Measurements from ENCODE around the gene PGLYRP3. TPM values are rescaled to one million over a fixed set of nuclear protein-coding genes. Genes with fewer than 3 reads are reported as not detected.
A peak's percentile ranks its signal among the peaks of the same experiment; 100 is the strongest.

Gene PGLYRP3
- not detected in 2 replicates for total RNA-seq (2011; cell fraction: chromatin; rRNA removed; ENCODE audit: low replicate concordance)
- not detected in 2 replicates for total RNA-seq (2011; cell fraction: nucleolus; rRNA removed)
- total RNA-seq (2011; cell fraction: nucleoplasm; rRNA removed): not detected in 2 replicates
- not detected in 2 replicates for total RNA-seq (2014; rRNA removed)
- not detected in 2 replicates for total RNA-seq (2014; rRNA removed; fragmentation: Illumina TruSeq; extraction: Trizol)
- not detected in 2 replicates for total RNA-seq (2015; rRNA removed; fragmentation: Illumina TruSeq; extraction: Trizol)
- total RNA-seq (2021): not detected in 2 replicates
- not detected in 2 replicates for polyA plus RNA-seq (2011; rRNA removed)
- not detected in 2 replicates for polyA plus RNA-seq (2011; cell fraction: cytosol; rRNA removed)
- not detected in 2 replicates for polyA plus RNA-seq (2011; cell fraction: nucleus; rRNA removed)
- 0.11 TPM in 1 of 2 replicates, not detected in the other for polyA plus RNA-seq (2012)
- not detected in 2 replicates for polyA plus RNA-seq (2014; fragmentation: Illumina TruSeq; extraction: Trizol)
- polyA plus RNA-seq (2014; fragmentation: Nextera tagmentation; extraction: Ambion mirVana): not detected
- polyA plus RNA-seq (2014; rRNA removed): not detected in 2 replicates
- polyA minus RNA-seq (2011; rRNA and poly(A)+ RNA removed): not detected in 2 replicates
- not detected in 2 replicates for polyA minus RNA-seq (2011; cell fraction: cytosol; rRNA and poly(A)+ RNA removed)
- not detected in 2 replicates for polyA minus RNA-seq (2011; cell fraction: nucleus; rRNA and poly(A)+ RNA removed)
- not detected for Bru-seq, nascent RNA
- percentile 7 among the genes with signal in this experiment for BruChase-seq, experiment 1, labeled RNA remaining after a 2-hour chase
- not detected for BruChase-seq, experiment 2, labeled RNA remaining after a 6-hour chase
- long read RNA-seq, experiment 1: 0 reads
- long read RNA-seq, experiment 2: 0 reads
- long read RNA-seq, experiment 3: 0 reads

GRCh38 chr1:153312570-153313186, at the start of gene PGLYRP3:
Gene PGLYRP3, minus strand, starts transcription at chr1:153312952. Its CDS starts 2,287 bp downstream, at chr1:153310665.
- H3K36me3 ChIP-seq (ENCODE audit: control insufficient read depth, insufficient read depth, low read length): no peaks in the 10 kb centered on the region
- H4K20me1 ChIP-seq (replicated peaks; ENCODE audit: control insufficient read depth, insufficient read depth, low read length): no peaks in the 10 kb centered on the region
- peak in 1 of 4 experiments; percentile 34 for DNase-seq (ENCODE audit: extremely low read depth in 1 of 4, low spot score in 3 of 4)
- H3K9ac ChIP-seq (ENCODE audit: insufficient read depth in 1 of 2, low read depth in 2 of 2, low read length in 2 of 2): no peak within 1 kb of the TSS
- no peak for FAIRE-seq
- ChIA-PET POLR2A (interaction anchor here (0.6 to 1.5 kb wide), 2 partner anchors 31 to 831 kb away, joined by 3 to 4 read pairs; no protein-coding TSS in a partner anchor), CTCF (ENCODE audit: low intra/inter-chr PET ratio) (interaction anchor here (0.7 to 1.4 kb wide), 3 partner anchors 15 to 182 kb away, joined by 3 to 5 read pairs (median 4); no protein-coding TSS in a partner anchor)
- H2AFZ ChIP-seq (ENCODE audit: low read depth, low read length): no peak within 1 kb of the TSS
- BruUV-seq (replicated peaks): no TSS peak
- H3K27ac ChIP-seq (ENCODE audit: extremely low read depth, low read depth, low read length): no peak within 1 kb of the TSS
- H3K9me3 ChIP-seq (replicated peaks; ENCODE audit: control insufficient read depth, insufficient read depth, low read depth, low read length): no peaks in the 10 kb centered on the region
- intact Hi-C loops (cut with micrococcal nuclease): no loop called here
- in situ Hi-C loops (cut with MboI): no loop called here
- H3K4me1 ChIP-seq (replicated peaks in 1 of 2; ENCODE audit: control insufficient read depth in 2 of 2, insufficient read depth in 2 of 2, low read length in 2 of 2): no peaks in the 10 kb centered on the region
- H3K9me1 ChIP-seq (ENCODE audit: control insufficient read depth, insufficient read depth, low read length): no peaks in the 10 kb centered on the region
- ATAC-seq: peak; percentile 85
- H3K79me2 ChIP-seq (ENCODE audit: control insufficient read depth, insufficient read depth, low read length): no peaks in the 10 kb centered on the region
- 4% methylated on average over 4 of the region's 4 CpGs for WGBS (ENCODE audit: insufficient coverage, low coverage, missing lambda C conversion rate)
- H3K4me3 ChIP-seq: no peak within 1 kb of the TSS
- no peak within 1 kb of the TSS for H3K4me2 ChIP-seq (ENCODE audit: insufficient read depth, low read length)
- H3K27me3 ChIP-seq (ENCODE audit: control insufficient read depth in 2 of 2, insufficient read depth in 2 of 2, low read length in 2 of 2): peaks cover 0 to 18% of the 10 kb centered on the region in 2 experiments; a peak in 3 of 5 replicates
- TF ChIP-seq CHD2 (IDR thresholded peaks at IDR 0.05; ENCODE audit: low read depth, low read length) (no peak), E2F8 (IDR thresholded peaks at IDR 0.05; ENCODE audit: low read depth, partially characterized antibody) (no peak), TSHZ1 (CRISPR knock-in tag; IDR thresholded peaks at IDR 0.05) (no peak), ZNF592 (IDR thresholded peaks at IDR 0.05) (no peak)

Data from K562 (cell line).